Suppressor macrophage treated with lipopolysaccharide for 4 hours (primary cell): ENCODE measurements around the gene ATRIP.

Experiments used
- DNase-seq: peaks from one replicate; pipeline ENCODE4 v3.0.0-alpha.2; 2020

Gene ATRIP

DNA sequence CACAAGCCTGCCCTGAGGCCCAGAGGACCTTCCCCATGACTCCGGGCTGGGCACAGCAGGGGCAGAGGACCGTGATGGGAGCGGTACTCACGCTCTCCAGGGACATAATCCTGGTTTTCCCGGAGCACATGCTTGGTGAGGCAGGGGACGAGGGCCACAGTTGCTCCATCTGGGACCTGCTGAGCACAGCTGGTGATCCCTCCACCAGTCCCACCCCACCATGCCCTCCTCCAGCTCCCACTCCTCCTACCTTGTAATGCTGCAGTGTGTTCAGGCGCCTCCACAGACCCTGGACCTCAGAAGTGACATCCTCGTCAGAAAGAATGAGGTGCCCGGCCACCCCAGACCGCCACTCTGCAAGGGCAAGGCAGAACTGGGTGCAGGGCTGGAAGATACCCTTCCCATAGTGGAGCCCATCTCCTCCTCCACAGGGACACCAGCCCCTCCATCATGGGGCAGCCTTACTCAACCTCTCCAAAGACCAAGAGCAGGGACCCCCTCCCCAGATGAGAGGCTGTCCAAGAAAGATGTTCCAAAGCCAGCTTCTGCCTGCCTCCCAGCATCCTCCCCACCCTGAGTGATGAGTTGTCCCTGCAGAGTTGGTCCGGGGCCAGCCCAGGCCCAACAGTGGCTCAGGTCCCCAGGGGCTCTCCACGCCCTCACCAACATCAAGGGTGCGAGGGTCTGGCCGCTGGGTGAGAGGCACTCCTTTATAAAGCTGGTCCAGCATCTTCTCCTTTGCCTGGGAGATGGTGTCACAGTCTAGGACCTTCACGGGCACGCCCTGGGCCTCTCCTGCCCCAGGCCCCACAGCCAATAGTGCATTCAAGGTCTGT lies 36.1 kb upstream of the ATRIP start:
- no peak for DNase-seq

- DNase-seq: no peak
Measured at GRCh38 chr3:48411041-48411588, 35.4 kb upstream of the ATRIP start.

DNA sequence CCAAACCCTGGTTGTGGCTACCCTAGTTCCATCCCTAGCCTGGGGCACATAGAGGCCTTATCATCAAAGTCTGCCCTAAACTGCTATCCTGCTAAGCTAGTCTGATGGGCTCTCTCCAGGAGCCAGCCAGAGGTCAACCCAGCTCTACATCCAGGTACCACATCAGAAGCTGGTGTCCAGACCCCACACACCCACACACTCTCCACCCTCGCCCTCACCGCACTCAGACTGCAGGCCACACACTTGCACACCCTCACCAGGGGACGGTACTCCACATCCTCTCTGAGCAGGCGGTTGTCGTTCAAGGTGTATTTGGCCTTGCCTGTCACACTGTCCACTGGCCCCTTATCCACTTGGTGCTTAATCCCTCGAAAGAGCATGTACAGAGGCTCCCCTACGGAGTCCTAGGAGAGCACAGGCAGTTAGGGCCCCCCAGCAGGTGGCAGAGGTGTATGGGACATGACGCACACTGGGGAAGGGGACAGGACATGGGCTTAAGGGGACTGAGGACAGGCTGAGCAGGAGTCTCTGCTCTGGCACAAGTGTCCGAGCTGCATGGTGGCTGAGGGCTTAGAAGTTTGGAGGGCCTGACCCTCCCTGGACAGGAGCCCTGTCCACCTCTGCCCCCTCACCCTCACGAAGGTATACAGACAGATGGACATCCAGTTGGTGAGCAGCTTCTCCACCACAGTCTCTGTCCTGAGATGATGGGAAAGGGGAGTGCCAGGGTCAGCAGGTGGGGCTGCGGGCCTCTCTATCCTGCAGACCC lies 34.7 kb upstream of the ATRIP start:
- DNase-seq: no peak

- no peak for DNase-seq
Measured at GRCh38 chr3:48412375-48413001, 34.0 kb upstream of the ATRIP start.

- DNase-seq: no peak
Measured at GRCh38 chr3:48413086-48413485, 33.5 kb upstream of the ATRIP start.

- DNase-seq: no peak
Measured at GRCh38 chr3:48413611-48414010, 32.9 kb upstream of the ATRIP start.

DNA sequence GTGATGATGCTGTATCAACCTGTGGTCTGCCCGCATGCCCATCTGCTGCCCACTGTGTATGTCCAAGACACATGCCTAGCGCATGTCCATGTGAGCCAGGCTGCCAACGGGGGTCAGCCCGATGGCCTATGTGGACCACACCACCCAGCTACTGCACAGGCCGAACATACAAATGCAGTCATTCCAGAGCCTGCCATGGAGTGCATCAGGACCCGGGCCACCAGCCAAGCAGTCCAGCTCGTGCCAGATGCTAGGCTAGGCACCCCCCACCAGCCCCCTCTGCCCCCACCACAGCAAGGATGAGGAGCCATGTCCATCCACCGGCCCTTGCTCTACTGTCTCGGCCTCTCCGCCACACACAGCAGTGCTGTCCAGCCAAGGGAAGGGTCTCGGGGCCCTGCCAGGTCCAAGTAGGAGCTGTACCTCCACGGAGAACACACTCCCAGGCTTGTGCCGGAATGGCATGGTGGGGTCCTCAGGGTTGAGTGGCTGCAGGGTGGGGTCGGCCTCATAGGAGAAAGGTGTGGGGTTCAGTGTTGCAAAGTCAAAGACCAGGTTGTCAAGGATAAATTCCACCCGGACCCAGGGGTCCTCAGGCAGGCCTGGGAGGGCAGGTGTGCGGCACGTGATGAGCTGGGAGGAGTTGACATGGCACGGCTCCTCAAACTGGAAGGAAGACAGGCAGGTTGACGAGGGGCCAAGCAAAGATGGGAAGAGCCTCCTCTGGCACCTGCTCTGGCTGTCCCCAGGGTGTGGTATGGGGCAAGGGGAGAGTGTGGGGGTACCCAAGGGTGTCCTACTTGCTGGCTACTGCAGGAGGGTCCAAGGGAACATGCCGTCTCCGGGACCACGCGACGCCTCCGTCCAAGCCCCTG lies 31.9 kb upstream of the ATRIP start:
- no peak for DNase-seq

GRCh38 chr3:48415251-48415953 lies 31.1 kb upstream of the ATRIP start:
- no peak for DNase-seq

DNA sequence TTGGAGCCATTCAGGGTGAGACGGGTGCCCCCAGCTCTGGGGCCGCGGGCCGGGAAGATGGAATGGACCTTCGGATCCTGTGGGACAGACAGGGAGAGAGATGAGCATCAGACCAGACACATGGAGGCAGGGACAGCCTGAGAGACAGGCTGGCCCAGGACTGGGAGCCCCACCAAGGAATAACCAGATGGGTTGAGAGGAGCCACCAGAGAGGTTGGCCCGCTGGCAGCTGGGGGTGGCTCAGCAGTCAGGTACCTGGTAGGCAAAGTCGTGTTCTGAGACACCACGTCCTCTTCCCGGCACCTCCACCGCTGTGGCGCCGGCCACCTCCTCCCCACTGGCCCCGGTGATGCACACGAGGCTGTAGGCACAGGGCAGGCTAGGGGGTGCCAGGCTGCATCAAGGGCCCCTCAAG lies 30.4 kb upstream of the ATRIP start:
- no peak for DNase-seq

DNA sequence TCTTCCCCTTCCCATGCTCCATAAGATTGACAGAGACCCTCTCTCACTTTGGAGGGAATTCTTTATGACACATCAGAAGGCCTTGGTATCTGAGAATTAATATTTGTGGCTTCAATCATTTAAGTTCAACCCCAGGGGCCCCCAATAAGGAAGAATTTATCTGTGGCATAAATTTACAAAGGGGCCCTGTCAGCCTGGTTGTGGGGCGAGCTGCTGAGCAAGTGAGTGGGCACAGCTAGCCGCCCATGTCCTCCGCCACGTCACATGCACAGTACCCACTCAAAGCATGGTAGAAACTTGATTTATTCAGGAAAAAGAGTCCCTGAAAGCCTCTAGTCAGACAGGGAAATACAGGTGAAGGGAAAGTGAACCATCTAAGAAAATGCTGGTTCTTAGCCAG lies 30.0 kb upstream of the ATRIP start:
- no peak for DNase-seq

DNA sequence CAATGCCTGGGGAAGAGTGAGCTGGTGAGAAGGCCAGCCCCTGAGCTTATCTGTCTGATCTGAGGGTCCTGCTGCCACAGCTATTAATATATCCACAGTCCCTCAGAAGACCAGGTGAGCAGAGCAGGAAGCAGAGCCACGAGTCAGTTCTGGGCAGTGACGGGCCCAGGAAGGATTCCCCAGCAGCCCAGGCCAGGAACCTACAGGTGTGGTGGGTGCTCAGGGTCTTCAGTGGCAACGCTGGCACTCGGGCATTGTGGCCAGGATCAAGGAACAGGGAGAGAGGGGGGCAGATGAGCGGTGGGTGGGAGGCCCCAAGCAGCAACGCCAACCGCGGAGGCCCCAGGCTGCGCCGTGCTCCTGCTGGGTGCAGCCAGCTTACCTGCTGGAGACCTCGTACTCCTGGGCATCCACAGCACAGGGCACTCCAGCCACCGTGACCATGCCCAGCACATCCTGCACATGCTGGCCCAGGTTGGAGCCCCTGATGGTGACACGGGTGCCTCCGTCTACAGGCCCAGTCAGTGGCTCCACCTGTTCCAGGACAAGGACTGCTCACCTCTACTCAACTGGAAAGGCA lies 28.9 kb upstream of the ATRIP start:
- no peak for DNase-seq

GRCh38 chr3:48418140-48418539 lies 28.4 kb upstream of the ATRIP start:
- no peak for DNase-seq

DNA sequence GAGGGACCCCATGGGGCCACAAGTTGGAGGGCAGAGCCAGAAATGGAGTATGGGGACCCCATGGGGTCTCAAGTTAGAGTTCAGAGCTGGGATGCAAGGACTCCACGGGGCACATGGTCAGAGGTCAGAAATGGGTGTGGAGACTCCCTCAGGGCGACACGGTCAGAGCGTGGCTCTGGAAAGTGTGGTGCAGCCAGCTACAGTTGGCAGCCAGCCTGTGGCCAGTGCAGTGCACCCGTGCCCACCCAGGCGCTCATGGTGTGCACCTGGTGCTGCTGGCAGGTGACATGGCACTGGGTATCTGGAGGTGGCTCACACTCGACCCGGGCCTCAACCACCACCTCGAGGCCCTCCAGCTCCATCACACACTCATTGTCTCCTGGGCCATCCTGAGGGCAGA lies 27.9 kb upstream of the ATRIP start:
- no peak for DNase-seq

- no peak for DNase-seq
Measured at GRCh38 chr3:48419149-48419548, 27.4 kb upstream of the ATRIP start.

DNA sequence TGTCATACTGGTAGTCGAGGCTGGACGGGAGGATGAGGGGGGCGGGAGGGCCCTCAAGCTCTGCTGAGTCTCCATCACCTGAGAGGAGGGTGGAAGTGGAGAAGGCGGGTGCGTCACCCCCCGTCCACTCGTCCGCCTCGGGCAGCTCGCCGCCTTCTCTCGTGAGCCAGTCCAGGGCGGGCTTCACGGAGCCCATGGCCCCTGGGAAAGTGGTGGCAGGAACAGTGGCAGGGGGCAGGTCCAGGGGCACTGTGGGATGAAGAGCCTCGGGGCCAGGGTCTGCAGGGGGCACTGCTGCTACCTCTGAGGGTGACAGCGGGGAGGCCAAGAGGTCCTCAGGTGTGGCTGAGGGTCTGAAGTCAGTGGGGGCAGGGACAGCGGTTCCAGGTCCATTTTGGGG lies 26.9 kb upstream of the ATRIP start:
- DNase-seq: no peak

- no peak for DNase-seq
Measured at GRCh38 chr3:48420561-48420960, 26.0 kb upstream of the ATRIP start.

DNA sequence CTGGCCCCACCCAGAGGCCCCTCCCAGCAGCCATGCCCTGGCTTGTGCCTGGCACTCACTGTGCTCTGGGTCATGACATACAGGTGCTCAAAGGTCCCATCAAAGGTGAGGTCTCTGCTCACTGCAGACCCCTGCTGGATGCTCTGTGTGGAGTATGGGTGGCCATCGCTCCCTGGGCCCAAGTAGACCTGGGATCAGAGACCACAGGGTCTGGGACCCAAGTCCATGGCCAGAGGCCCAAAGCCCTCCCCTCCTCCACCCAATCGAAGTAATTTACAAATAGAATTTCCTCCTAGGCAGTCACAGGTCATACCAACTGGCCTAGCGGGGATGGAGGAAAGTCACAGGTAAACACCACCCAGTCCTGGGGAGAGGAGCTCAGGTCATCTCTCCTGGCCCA lies 24.3 kb upstream of the ATRIP start:
- DNase-seq: no peak

GRCh38 chr3:48422681-48423080 lies 23.9 kb upstream of the ATRIP start:
- no peak for DNase-seq

DNA sequence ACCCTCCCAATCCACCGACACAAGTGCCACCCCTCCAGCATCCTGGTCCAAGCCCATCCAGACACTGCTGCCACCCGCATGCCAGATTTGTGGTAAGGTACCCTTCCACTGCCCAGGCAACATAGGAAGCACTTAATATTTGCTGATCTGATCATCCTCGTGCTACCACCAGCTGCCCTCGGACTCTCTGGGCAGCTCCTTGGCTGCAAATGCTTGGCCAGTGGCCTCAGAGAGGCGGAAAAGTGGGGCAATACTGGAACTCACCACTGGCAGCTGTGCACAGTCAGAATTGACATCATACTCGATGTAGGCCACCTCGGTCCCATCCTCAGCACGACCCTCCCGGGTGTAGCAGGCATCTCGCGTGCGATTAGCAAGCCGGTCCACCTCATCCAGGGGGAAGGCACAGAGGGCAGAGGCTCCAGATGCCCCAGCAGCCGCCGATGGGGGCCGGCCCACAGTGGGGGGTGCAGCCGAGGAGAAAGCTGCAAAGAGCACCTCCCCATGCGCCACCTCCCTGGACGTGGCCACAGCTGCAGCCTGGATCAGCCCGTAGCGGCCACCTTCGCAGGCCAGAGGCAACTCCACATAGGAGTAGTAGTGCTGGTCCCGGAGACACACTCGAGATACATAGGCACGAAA lies 23.2 kb upstream of the ATRIP start:
- no peak for DNase-seq

GRCh38 chr3:48423883-48424695 lies 22.4 kb upstream of the ATRIP start:
- no peak for DNase-seq
